ENCODE data around the gene PTPN14.

- TF ChIP-seq POLR2A (IDR thresholded peaks at IDR 0.05; ENCODE audit: low read length) (no peak), GATA1 (IDR thresholded peaks at IDR 0.05; ENCODE audit: low read depth, low read length) (no peak)
Observed at GRCh38 chr1:214579183-214579582, 27.8 kb upstream of the PTPN14 start.
